HG03558 (cell line): ENCODE data around the gene LPCAT2.
"Not testable (repeated sequence)": the region's sequence is repeated elsewhere in the genome, so short reads cannot be mapped to it uniquely, and the experiment has no call there.

Experiments used
- ATAC-seq: cut with Tn5 transposase; IDR thresholded peaks from one replicate; pipeline ENCODE4 v1.9.1; 2021; ENCODE audit warnings: moderate number of reproducible peaks; ENCODE audit not compliant: unreplicated experiment; ENCODE audit errors: extremely low read depth

Gene LPCAT2

DNA sequence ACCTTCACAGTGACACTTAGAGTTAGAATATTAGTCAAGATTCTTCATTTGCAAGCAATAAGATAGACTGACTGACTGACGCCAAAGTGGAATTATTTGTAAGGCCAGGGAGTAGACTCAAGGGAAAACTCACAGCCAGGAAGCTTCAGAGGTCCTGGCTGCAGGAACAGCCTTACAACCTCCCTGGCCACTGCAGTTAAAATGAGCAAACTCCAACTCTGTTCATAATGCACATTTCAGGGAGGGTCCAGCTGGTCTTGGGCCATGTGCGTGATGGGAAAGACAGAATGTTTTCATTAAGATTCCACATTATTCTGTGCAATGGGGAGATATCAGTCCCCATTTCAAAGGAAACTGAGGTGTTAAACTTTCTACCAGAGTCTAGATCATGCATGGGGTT, 67.5 kb downstream of the LPCAT2 start:
- ATAC-seq = no peak

DNA sequence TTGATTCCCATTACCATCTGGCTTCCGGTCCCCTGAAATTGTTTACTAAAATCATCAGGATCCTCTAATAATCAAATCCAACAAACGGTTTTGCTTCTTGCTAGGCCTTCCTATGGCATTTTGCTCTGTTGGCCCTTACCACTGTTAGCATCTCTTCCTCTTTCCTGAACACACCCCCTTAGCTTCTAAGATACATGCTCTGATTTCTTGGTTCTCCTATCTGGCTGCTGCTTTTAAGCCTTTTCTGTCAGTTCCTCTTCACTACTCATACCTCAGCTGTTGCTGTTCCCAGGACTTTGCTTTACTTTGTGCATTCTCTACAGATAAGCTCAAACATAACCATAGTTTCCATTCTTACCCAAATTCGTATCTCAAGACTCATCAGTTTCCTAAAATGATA, 69.0 kb downstream of the LPCAT2 start:
- ATAC-seq = no peak

DNA sequence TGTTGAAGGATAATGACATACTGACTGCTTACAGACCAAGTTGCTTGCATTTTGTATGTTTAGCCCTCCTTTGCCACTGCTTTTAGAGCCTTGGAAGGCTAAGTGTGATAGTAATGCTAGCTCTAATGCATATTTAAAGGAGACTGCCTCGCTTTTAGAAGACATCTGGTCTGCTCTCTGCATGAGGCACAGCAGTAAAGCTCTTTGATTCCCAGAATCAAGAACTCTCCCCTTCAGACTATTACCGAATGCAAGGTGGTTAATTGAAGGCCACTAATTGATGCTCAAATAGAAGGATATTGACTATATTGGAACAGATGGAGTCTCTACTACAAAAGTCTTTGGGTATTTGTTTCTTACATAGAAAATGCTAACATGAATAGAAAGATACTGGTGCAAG, 76.8 kb downstream of the LPCAT2 start:
- ATAC-seq = no peak

DNA sequence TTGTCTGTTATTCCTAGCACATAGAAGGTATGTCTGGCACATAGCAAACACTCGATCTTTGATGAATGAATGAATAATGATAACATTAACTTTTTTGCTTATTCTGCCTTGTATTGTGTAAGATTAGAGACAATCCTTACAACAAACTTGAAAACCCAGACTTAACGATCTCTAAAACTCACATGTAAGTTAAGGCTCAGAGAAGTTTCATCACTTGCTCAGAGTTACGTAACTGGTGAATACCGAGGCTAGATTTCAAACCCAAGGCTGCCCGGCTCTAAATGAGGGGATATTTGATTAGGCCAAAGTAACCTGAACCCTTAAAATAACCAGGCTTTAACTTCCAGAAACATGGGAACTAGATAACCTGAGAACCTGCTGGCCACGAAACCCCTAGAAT, 79.9 kb downstream of the LPCAT2 start:
- no peak for ATAC-seq

DNA sequence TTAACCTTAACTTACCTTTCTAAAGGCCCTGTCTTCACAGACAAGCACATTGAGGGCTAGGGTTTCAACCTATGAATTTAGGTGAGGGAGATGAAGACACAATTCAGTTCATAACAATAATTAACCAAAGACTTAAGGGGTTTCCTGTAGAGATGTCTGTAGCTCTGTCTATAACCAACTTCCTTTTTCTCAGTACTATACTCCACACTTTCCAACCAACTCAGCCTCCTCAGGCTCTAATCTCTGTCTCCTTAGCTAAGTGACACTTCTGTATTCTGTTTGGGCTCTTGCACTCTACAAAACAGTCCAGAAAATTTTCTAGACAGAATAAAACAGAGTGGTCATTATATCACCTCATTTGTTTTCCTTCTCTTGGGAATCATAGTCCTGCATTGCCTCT, 83.4 kb downstream of the LPCAT2 start:
- no peak for ATAC-seq

DNA sequence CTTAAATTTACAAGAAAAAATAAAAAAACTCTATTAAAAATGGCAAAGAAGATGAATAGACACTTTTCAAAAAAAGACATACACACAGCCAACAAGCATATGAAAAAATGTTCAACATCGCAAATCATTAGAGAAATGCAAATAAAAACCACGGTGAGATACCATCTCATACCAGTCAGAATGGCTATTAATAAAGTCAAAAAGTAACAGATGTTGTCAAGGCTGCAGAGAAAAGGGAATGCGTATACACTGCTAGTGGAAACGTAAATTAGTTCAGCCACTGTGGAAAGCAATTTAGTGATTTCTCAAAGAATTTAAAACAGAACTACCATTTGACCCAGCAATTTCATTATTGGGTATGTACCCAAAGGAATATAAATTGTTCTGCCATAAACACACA, 89.1 kb downstream of the LPCAT2 start:
- ATAC-seq = no peak

DNA sequence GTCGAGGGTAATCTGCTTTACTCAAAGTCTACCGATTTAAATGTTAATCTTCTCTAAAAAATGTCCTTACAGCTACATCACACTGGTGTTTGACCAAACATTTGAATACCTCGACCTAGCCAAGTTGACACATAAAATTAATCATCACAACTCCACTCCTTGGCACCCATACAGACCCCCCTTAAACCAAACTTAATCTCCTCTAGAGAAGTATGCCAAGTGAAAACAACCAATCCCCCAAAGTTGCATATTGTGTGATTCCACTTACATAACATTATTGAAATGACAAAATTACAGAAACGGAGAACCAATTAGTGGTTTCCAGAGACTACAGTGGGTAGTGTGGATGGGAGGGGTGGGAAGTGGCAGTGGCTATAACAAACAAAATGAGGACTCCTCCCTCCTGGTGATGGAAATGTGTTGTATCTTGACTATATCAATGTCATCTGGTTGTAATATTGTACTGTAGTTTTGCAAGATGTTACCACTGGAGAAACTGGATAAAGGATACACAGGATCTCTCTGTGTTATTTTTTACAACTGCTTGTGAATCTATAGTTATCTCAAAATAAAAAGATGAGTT, 97.0 kb downstream of the LPCAT2 start:
- ATAC-seq = no peak

DNA sequence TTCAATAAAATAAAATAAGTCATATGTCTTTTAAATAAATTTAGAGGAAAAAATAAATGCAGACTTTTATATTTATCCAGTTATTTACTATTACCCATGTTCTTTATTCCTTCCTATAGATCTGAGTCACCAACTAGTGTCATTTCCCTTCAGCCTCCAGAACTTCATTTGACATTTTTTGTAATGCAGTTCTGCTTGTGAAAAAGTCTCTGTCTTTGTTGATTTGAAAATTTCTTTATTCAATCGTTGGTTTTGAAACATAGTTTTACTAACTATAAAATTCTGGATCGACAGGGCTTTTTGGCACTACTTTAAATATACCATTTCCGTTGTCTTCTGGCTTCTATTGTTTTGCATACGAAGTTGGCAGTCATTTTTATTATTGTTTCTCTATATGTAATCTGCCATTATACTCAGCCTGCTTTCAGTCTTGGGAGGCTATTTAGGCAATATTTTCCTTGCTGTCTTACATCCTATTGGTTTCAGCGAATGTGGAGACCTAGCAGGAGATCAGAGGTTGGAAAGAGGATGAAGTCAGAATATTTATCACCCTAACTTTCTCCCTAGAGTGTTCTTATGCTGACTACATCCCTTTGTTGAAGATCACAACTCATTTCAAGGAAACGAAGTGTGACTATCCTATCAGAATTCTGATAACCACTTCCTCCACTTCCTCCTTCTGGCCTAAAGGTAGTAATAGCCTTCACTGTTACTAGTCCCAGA, 104.9 kb downstream of the LPCAT2 start:
- ATAC-seq = no peak

DNA sequence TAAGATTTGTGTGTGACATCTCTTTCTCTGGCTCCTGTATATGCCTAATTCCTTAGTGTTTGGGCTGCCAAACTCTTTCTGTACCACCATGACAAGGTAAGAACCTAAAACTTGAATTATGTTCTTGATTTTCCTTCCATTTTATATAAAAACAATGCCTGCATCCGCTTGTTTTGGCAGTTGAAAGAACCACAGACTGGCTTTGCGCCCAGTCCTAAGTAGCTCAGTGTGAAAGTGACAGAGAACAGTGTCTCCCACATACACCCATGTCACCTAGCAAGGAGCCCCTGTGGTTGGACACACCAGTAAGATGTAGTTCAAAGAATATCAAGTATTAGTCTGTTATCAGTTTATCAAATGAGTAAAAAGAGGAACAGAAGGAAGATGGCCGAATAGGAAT, 106.2 kb downstream of the LPCAT2 start:
- no peak for ATAC-seq

DNA sequence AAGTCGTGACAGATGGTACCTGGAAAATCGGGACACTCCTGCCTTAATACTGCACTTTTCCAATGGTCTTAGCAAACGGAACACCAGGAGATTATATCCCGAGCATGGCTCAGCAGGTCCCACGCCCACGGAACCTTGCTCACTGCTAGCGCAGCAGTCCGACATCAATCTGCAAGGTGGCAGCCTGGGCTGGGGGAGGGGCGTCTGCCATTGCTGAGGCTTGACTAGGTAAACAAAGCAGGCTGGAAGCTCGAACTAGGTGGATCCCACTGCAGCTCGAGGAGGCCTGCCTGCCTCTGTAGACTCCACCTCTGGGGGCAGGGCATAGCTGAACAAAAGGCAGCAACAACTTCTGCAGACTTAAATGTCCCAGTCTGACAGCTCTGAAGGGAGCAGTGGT, 106.8 kb downstream of the LPCAT2 start:
- ATAC-seq = not testable (repeated sequence)

DNA sequence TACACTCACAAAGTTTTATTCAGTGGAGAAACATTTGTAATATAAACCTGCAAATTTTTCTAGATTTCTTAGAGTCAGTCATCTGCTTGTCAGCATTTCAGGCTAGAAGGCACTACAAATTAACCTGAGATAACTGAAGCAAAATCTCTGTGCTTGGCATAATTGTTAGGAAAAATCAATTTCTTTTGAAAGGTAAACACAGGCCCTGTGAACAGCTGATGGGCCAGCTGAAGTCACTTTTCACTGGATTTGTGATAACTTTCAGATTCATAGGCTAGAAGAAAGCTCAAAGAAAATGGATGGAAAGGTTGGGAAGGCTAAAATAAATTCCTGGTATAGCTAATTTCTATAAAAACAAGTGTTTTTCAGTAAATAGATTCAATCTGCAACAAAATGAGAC, 112.9 kb downstream of the LPCAT2 start:
- no peak for ATAC-seq

DNA sequence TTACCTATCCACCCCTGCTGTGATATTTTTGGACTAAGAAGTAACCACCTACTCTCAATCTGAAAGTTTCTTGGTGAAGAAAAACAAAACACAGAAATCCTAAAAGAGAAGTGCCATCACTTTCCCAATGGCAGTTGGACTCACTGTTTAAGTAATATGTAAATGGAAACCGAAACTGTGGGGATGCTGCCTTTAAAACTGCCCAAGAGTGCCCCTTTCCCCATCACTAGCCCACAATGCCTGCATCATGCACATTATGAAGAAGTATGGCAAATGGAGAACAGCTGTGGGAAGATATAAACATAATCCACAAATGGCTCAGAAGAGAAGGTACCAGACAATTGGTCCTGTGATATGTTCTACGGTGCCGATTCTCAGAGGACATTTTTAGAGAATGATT, 113.4 kb downstream of the LPCAT2 start:
- ATAC-seq = no peak

DNA sequence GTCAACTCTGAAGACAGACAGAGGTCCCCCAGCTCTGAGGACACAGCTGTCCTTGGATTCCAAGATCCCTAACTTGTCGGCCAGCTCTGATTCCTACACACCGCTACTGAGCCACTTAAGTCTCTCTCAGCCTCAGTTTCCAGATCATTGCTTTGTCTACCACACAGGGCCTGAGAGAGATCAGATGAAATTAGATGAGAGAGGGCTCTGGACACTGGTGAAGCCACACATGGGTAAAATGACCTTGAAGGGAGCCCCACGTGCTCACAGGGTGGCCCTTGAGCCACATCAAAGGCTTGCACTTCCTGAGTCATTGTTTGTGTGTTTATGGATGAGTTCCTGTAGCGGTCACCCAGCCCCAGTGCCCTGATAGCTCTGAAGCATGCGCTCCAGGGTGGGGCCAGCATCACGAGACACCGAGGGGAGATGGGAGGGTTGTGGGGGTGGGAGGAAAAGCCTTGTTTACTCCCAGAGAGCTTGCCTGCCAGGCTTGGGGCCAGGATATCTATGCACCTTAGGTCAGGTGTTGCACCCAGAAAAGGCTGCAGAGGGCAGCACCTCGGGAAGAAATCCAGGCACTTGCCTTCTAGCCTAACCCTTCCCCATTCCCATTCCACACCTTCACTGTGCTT, 114.2 kb downstream of the LPCAT2 start:
- no peak for ATAC-seq

DNA sequence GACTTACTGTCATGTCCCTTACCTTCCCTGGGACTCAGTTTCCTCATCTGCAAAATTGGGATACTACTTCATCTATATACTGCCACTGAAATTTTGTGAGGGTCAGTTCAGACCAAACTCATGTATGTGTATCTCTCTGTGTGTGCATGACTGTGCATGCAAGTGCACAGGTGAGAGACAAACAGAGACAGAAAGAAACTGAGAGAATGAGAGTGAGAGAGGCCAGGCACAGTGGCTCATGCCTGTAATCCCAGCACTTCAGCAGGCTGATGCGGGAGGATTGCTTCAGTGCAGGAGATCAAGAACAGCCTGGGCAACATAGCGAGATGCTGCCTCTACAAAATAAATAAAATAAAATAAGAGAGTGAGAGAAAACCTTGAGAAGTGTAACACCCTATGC, 114.8 kb downstream of the LPCAT2 start:
- ATAC-seq = no peak

DNA sequence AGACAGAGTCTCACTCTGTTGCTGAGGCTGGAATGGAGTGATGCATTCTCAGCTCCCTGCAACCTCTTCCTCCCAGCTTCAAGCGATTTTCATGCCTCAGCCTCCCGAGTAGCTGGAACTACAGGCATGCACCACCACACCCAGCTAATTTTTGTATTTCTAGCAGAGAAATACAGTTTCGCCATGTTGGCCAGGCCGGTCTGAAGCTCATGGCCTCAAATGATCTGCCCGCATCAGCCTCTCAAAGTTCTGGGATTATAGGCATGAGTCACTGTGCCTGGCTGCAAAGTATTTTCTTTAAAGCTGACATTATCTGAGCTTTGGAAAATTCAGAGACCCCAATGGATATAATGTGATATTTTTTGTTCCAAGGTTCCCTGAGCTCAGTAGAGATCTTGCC, 115.8 kb downstream of the LPCAT2 start:
- no peak for ATAC-seq

DNA sequence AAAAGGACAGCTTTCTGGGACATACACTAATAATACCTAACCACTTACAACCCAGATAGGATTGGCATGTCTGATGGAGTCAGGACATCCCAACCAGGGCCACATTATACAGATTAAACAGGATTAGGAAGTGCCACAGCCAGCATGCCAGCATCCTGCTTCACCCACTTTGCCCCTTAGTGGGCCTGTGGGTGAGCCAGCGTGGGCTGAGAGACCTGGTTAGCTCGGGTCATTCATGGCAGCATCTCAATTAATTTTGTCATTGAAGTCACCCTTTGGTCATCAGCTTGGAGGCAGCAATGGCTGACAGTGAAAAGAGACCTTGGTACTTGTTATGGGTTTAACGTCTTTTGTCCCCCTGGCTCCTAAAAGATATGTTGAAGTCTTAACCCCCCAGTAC, 117.0 kb downstream of the LPCAT2 start:
- no peak for ATAC-seq

DNA sequence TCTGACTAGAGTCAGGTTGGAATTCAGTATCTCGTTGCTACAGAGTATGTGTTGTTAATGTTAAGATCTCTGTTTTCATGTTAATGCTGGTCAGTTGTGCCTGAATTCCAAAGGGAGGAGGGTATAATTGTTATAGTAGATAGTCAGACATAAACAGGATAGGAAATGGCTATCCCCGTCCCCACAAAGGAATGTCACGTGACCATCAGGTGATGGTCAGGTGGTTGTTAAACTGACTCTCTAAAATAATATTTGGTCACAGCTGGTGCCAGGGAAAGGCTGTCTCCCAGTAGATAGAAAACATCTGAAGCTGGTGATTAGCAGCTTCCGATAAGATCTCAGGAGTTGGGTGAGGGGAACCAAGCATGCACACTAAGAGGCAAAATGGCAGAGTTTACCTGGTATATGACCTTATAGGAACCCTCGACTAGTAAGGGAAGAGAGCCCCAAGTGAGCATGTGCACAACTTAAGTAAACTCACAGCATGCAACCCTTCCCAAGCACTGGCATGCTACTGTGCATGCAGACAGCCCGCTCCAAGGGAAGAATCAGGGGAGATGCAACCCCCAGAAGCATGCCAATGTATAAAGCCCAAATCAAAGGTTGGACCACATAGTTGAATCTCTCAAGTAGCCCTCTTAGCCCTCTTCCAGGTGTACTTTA, 119.6 kb downstream of the LPCAT2 start:
- no peak for ATAC-seq

DNA sequence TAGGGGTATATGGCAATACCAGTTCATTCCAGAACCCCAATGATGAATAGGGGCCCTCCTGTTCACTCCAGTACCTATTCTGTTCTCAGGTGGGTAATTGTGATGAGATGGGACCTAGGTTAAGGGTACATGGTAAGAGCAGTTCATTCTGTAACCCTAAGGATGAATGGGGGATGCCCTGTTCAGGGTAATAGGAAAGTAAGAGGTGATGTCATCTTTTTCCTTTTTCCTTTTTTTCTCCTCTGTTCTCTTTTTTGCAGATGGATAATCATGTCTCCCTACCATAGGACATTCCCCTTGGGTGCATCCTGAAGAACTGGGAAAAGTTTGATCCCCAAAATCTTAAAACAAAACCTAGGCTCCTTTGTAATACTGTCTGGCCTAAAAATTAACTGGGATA, 121.9 kb downstream of the LPCAT2 start:
- ATAC-seq = no peak

DNA sequence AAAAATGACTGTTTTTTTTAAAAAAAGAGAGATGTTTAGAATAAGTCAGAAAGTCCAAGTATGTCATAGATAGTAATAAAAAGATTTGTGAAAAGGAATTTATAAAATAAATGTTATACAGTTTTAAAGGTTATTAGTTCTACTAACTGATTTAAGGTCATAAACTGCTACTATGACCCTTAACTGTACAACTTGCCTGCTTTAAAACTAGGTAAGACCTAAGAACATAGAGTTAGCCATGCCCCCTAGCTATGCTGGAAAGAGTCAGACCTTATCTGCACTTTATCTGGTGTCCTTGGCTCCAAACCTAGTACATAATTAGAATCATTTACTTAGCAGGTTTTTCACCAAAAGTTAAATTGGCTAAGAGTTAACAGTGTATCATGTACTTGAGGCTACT, 123.4 kb downstream of the LPCAT2 start:
- ATAC-seq = no peak

DNA sequence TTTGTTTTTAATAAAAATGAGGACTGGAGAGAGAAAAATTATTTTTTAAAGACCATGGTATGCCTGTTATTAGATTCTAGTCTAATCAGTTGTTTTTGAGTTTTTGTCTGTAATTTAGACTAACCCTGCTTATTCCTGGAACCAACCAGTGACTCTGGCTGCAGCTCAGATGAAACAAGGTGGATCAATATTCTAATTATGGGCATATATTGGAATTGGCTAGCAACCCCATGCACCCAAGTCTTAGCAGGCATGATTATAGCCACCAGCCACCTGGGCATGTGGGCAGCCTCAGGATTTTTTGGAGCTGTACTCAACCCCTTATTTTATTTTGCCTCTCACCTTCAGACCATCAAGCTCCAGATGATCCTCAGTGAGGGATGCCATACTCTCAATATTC, 125.3 kb downstream of the LPCAT2 start:
- ATAC-seq = no peak
